HepG2 (cell line): ENCODE data around the gene RAD17. TPM values are rescaled to one million over a fixed set of nuclear protein-coding genes. Genes with fewer than 3 reads are reported as not detected.

ENCODE experiments used
- AFF4 ChIP-seq: sonication (generic); formaldehyde crosslinking; IDR thresholded peaks from 2 replicates; pipeline ENCODE4 v1.4.0; 2020; ENCODE audit warnings: missing genetic modification reagents
- ARID4A ChIP-seq: sonication (generic); formaldehyde crosslinking; IDR thresholded peaks from 2 replicates; pipeline ENCODE4 v1.5.0; 2020; ENCODE audit warnings: mild to moderate bottlenecking, missing genetic modification reagents, borderline replicate concordance
- CAMTA2 ChIP-seq: sonication (generic); formaldehyde crosslinking; IDR thresholded peaks from 2 replicates; pipeline ENCODE4 v1.4.0; 2020; ENCODE audit warnings: mild to moderate bottlenecking, missing genetic modification reagents, borderline replicate concordance
- CSRNP1 ChIP-seq: sonication (generic); formaldehyde crosslinking; IDR thresholded peaks from 2 replicates; pipeline ENCODE4 v1.8.1; 2023; ENCODE audit warnings: mild to moderate bottlenecking, missing genetic modification reagents
- HBP1 ChIP-seq: IDR thresholded peaks from 2 replicates; pipeline ENCODE4 v1.6.1; 2016; ENCODE audit warnings: low read depth, control low read depth
- KDM5A ChIP-seq: fragments of 200-600 bp; sonication (generic); IDR thresholded peaks from 2 replicates; pipeline ENCODE4 v1.7.0; 2018; ENCODE audit warnings: antibody characterized with exemption, mild to moderate bottlenecking, low read length, borderline replicate concordance
- MAF1 ChIP-seq: sonication (generic); formaldehyde crosslinking; IDR thresholded peaks from 2 replicates; pipeline ENCODE4 v1.5.0; 2020; ENCODE audit warnings: missing genetic modification reagents, borderline replicate concordance
- NFE2 ChIP-seq: sonication (generic); formaldehyde crosslinking; IDR thresholded peaks from 2 replicates; pipeline ENCODE4 v1.4.0; 2020; ENCODE audit warnings: missing genetic modification reagents
- PRDM4 ChIP-seq: sonication (generic); formaldehyde crosslinking; IDR thresholded peaks from 2 replicates; pipeline ENCODE4 v1.9.0; 2021; ENCODE audit warnings: missing genetic modification reagents, borderline replicate concordance
- SNAI1 ChIP-seq: sonication (generic); formaldehyde crosslinking; IDR thresholded peaks from 2 replicates; pipeline ENCODE4 v1.5.0; 2020; ENCODE audit warnings: mild to moderate bottlenecking, missing genetic modification reagents, borderline replicate concordance
- YEATS2 ChIP-seq: sonication (generic); formaldehyde crosslinking; IDR thresholded peaks from 2 replicates; pipeline ENCODE4 v1.4.0; 2020; ENCODE audit warnings: missing genetic modification reagents, borderline replicate concordance
- ZNF251 ChIP-seq: sonication (generic); formaldehyde crosslinking; IDR thresholded peaks from 2 replicates; pipeline ENCODE4 v1.9.0; 2021; ENCODE audit warnings: mild to moderate bottlenecking, missing genetic modification reagents
- polyA plus RNA-seq, 8 experiments: library from polyadenylated mRNA; depleted of rRNA in 3 of 8; stranded (reverse) in 7 of 8; unstranded in 1 of 8; fragments of >200 nt; fragmentation: Illumina TruSeq in 4 of 8; extraction: Trizol in 4 of 8; gene quantifications; 2 replicates each; pipeline versions ENCODE4 v1.2.1 to v1.2.3, GENCODE V29; 2011 to 2016; ENCODE audit warnings: low read depth in 4 of 8, missing spikeins in 1 of 8, mixed read lengths in 1 of 8; ENCODE audit not compliant: insufficient read depth in 1 of 8
- total RNA-seq, 5 experiments: library from RNA; depleted of rRNA; stranded (reverse); fragments of >200 nt; fragmentation: Illumina TruSeq; extraction: Trizol; gene quantifications; 2 replicates each; pipeline ENCODE4 v1.2.3, GENCODE V29; 2016; ENCODE audit warnings: low read depth in 1 of 5

The RAD17 gene
- total and polyA plus RNA-seq, 2 of the 13 experiments (the other 11 are each of a cell fraction or from before 2014, with no cell fraction given): 24.0 to 25.9 TPM

- no peak for TF ChIP-seq ARID4A (CRISPR knock-in tag)
- no peak for TF ChIP-seq ZNF251 (CRISPR knock-in tag)
- no peak for TF ChIP-seq PRDM4
- TF ChIP-seq HBP1 (CRISPR knock-in tag): no peak
- TF ChIP-seq KDM5A: peak; percentile 31; the same call in 1 of the 2 replicates
- TF ChIP-seq CAMTA2 (CRISPR knock-in tag): no peak
- TF ChIP-seq MAF1 (CRISPR knock-in tag): no peak
- TF ChIP-seq SNAI1 (CRISPR knock-in tag): no peak
- TF ChIP-seq NFE2 (CRISPR knock-in tag): no peak
- TF ChIP-seq YEATS2 (CRISPR knock-in tag): no peak
- TF ChIP-seq AFF4 (CRISPR knock-in tag): no peak
- no peak for TF ChIP-seq CSRNP1 (CRISPR knock-in tag)
Measured at GRCh38 chr5:69451941-69452647, 82.5 kb downstream of the RAD17 start (continued).
